Stimulated activated CD8-positive, alpha-beta memory T cell treated with anti-CD3 and anti-CD28 coated beads, Interleukin-7, amount 100 ng/mL, for 48 hours (primary cell): ENCODE results near the gene ATRIP.
"Not testable (repeated sequence)": the region's sequence is repeated elsewhere in the genome, so short reads cannot be mapped to it uniquely, and the experiment has no call there.

Experiments used
- DNase-seq, 2 donors: peaks; one replicate each; pipeline ENCODE4 v3.0.0-alpha.2; 2020; ENCODE audit warnings: low read depth in 1 of 2; ENCODE audit errors: extremely low read depth in 1 of 2

The ATRIP gene

DNA sequence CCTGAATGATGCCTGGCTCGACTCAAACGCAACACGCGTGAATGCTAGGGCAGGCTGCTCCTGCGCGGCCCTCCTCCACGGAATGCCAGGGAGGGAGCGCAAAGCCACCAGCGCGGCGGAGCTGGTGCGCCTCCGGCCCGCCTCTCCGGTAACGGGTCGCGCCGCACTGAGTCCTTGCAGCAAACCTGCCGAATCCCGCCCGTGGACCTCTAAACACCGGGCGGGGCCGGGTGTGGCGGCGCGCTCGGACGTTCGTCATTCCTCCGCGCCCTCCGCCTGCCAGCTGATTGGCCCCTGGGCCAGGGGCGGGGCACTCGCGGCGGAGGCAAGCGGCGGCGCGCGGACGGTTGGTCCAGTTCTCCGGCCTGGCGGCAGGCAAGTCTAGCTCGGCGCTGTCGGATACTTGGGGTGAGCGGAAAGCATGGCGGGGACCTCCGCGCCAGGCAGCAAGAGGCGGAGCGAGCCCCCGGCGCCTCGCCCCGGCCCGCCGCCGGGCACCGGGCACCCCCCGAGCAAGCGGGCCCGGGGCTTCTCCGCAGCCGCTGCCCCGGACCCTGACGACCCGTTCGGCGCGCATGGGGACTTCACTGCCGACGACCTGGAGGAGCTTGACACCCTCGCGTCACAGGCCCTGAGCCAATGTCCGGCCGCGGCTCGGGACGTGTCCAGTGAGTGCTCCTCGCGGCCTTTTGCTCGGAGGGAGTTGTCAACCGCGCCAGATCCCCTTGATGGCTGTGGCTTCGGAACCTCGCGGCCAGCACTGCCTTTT, at the start of gene ATRIP:
TSS of gene ATRIP (plus strand) at position 313 of the 769 bp plus-strand sequence. CDS start at position 422, 109 bp downstream.
- DNase-seq, result peak; percentile 80 to 82

GRCh38 chr3:48397767-48398681, 48.5 kb upstream of the ATRIP start:
- DNase-seq, result no peak

DNA sequence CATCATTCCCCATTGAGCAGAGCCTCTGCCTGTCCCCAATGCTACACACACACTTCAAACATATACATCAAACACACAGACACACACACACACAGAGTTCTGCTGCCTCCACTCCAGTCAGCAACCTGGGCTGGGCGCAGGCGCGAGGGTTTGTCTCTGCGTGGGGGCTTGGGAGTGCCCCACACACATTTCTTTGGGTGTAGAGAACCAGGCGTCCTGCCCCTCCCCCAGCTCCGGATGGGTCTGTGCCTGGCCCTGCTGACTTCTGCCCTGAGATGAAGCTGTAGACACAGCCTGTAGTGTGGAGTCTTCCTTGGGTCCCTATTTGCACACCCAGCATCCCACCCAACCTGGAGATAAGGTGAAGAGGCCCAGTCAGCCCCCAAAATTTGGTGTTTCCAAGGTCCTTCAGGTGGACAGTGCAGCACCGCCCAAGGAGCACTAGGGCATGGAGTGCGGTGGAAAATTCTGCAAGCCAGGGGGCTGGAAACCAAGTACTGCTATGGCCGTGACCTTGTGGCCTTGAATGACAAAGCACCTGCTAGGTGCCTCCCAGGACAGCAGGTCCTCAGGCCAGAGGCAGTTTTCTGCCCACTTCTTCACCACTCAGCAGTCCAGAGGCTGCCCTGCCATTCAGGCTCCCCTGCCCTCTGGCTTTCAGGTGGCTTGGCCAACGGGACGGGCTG, 47.7 kb upstream of the ATRIP start:
- DNase-seq, result no peak

DNA sequence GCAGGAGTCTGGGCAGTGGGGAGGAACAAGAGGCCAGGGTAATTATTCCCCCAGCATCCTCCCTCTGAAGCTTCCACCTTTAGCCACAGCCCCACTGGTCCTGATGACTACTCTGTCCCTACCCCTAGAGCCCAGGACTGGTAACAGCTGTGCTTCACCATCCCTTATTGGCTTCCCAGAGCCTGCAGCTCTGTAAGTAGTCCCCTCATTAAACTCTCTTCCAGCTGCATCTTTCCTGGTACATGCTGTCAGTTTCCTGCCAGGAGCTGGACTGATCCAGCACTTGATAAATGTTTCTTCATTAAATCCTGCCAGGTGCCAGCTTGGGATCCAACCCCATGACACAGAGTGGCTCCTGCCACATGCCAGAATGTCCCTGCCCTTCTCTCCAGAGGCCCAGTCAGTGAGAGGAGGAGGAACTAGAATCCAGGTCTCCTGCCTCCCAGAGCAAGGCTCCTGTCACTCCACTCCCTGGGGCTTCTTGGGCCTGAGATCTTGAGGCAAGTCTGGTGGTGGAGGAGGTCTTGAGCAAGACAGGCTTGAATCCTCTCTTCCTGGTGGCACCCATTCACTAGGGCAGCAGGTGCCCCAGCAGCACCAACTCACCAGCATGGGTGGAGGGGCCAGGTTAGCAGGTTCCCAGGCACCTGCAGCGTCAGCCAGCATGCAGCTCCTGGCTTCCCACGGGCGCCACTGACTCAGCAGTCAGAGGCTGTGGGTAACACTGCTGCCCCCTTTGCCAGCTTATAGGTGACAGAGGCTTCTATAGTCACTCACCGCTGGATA, 47.0 kb upstream of the ATRIP start:
- DNase-seq, result no peak

- peak in 1 of 2 donors; percentile 34 for DNase-seq
These were observed 45.6 kb upstream of the ATRIP start for GRCh38 chr3:48400824-48401433.

- not testable (repeated sequence) for DNase-seq
These were observed 45.1 kb upstream of the ATRIP start for GRCh38 chr3:48401434-48401901.

GRCh38 chr3:48402281-48402732, 44.2 kb upstream of the ATRIP start:
- DNase-seq, result no peak

DNA sequence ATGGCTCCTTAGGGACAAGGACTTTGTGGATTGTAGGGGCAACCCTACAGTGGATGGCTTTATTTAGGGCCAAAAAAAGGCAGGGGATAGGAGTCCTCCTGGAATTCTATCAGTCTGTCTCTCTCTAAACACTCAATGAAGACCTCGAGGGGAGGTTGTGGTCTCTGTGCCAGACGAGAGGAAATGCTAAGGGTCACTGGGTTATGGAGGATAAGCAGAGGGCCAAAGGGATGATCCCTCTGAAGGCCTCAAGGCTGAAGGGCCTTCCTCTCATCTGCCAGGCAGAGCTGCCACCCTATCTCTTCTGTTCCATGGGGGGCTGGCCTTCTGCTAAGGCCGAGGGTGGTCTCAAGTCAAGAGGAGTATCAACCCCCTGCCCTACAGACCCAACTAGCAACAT, 43.6 kb upstream of the ATRIP start:
- DNase-seq, result no peak

DNA sequence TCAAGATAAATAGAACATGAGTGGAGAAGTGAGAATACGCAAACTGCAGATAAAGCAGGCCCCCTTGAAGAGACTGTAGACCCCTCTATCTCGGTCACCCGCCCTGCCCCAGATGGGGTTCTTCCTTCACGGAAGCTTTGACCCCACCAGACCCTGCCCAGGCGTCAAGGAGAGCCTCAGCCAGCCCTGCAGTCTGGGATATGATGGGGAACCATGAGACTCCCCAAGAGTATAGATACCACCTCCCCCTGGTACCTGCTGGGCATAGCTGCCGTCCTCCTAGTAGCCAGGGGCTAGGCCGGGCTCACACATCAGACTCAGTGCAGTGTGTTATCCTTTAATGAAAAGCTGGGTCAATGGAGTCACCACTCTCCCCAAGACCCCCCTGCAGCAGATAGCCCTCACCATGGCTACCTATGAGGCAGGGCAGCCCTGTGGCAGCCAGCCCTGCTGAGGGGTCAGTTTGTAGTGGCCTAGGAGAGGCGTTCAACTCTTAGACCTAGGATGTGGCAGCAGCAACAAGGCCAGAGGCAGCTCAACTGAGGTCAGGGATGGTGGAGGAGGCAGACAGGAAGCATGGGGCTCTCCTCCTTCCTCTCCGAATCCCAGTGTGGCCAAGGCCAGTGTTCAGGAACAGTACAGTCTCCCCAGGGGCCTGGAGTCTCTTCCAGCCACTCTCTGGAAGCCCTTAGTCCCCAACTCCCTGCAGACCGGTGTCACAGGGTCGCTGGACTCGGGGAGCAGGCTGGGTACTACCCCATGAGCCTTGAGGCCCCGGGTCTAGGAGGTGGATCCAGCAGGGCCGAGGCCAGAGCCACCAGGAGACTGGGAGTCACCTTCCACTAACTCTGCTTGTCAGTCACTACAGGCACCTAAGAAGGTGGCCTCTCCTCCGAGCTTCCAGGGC, 42.8 kb upstream of the ATRIP start:
- no peak for DNase-seq

- no peak for DNase-seq
These were observed 41.8 kb upstream of the ATRIP start for GRCh38 chr3:48404440-48405342.

DNA sequence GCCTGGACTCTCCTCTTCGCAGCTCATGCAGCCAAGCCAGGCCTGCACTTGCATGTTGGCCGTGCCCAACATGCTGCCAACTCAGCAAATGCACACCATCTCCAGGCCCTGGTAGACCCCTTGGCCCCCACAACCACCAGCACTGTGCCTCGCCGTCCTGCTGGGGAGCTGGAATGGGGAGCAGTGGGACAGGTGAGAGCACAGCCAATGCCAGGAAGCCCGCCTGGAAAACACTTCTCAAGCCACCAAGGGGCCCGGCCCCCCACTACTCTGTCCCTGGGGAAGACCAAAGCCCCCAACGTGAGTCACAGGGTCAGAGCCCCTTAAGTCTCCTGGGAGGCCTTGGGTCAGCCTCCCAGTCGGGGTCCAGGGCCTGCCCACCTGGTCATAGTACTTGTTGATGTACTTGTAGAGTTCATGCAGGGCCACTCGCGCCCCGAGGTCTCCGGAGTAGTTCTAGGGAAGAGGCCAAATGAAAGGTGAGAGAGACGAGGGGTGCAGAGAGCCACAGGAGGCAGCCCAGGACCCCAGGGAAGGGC, 41.1 kb upstream of the ATRIP start:
- no peak for DNase-seq

DNA sequence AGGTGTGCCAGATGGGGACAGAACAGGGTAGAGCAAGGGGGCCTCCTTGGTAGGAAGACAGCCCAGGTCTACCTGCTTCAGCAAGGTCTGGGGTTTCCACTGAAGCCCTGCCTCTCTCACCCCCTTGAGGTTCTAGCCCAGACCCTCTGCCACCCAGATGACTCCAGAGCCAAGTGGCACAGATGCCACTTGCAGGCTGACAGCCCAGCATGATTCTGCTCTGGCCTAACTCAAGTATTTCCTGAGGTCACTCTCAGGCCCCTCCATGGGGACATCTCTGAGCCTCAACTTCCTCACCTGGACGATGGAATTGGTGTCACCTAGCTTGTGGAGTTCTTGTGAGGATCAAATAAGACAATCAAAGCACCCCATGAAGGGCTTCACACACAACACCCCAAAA, 40.6 kb upstream of the ATRIP start:
- DNase-seq, result no peak

- no peak for DNase-seq
These were observed 39.8 kb upstream of the ATRIP start for GRCh38 chr3:48406443-48407431.

DNA sequence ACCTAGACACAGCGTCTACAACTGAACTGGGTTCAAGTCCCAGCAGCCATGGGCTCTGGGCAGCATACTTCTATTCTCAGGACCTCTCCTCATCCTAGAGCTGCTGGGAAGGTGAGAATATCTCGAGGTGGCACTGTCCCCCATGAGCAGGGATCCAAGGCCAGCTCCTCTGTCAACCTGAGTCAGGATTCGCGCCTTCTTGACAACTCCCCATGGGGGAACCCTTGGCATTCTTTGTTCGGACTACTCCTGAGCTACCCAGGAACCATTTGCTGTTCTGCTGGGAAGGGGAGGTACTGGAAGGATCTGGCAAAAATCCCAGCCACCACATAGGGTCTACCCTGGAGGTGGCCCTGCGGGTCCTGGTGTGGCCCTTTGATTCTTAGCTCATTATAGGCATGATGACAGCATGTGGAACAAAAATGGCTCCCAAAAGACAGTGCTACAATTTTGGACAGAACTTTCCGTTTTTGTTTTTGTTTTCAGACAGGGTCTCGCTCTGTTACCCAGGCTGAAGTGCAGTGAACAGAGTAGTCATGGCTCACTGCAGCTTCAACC, 38.9 kb upstream of the ATRIP start:
- no peak for DNase-seq

DNA sequence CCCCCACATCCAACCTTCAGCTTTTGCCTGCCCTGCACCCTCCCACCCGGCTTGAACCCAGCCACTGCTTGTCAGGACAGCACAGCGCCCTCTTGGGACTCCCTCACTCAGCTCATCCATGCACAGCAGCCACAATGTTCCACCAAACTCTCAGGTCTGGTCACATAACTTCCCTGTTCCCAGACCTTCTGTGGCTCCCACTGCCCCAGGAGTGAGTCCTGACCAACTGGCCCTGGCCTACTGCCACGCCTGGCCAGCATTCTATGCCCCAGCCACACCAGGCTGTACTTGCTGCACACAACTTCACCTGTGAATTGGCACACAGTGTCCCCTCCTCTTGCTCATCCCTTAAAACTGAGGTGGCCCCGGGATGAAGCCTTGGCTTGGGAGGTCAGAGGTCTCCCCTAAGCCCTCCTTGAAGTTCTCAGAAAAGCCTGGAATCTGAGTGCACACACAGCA, 37.7 kb upstream of the ATRIP start:
- DNase-seq, result no peak
